Measurements from ENCODE around the gene ADAM15.

The ADAM15 gene

GRCh38 chr1:155050560-155051341 is at the start of gene ADAM15:
Gene ADAM15 (plus strand): TSS chr1:155051316. CDS start chr1:155051387, 71 bp downstream.
- DNase-seq (ENCODE audit: low spot score) = peak; percentile 80

- DNase-seq (ENCODE audit: low spot score) = no peak
Measured at GRCh38 chr1:155001425-155001674, 49.8 kb upstream of the ADAM15 start.

GRCh38 chr1:155001675-155002463 is 49.2 kb upstream of the ADAM15 start:
- DNase-seq (ENCODE audit: low spot score) = peak; percentile 99

GRCh38 chr1:155002464-155003226 is 48.5 kb upstream of the ADAM15 start, which contains the start of gene ZBTB7B:
Gene ZBTB7B (plus strand): TSS chr1:155002802. CDS start chr1:155014661, 11,859 bp downstream.
- DNase-seq (ENCODE audit: low spot score) = no peak

- no peak for DNase-seq (ENCODE audit: low spot score)
Measured at GRCh38 chr1:155003227-155003765, 47.8 kb upstream of the ADAM15 start.

GRCh38 chr1:155003766-155004351 is 47.3 kb upstream of the ADAM15 start:
- DNase-seq (ENCODE audit: low spot score) = no peak

GRCh38 chr1:155004352-155005075 is 46.6 kb upstream of the ADAM15 start:
- no peak for DNase-seq (ENCODE audit: low spot score)

- DNase-seq (ENCODE audit: low spot score) = no peak
Measured at GRCh38 chr1:155005076-155006011, 45.8 kb upstream of the ADAM15 start.

GRCh38 chr1:155006601-155007101 is 44.5 kb upstream of the ADAM15 start:
- peak; percentile 79 for DNase-seq (ENCODE audit: low spot score)

GRCh38 chr1:155007251-155007828 is 43.8 kb upstream of the ADAM15 start:
- DNase-seq (ENCODE audit: low spot score) = no peak

GRCh38 chr1:155008015-155008941 is 42.8 kb upstream of the ADAM15 start:
- peak; percentile 79 for DNase-seq (ENCODE audit: low spot score)

- no peak for DNase-seq (ENCODE audit: low spot score)
Measured at GRCh38 chr1:155009221-155009711, 41.9 kb upstream of the ADAM15 start.

GRCh38 chr1:155009742-155010141 is 41.4 kb upstream of the ADAM15 start:
- DNase-seq (ENCODE audit: low spot score) = no peak

GRCh38 chr1:155010211-155010918 is 40.8 kb upstream of the ADAM15 start:
- peak; percentile 61 for DNase-seq (ENCODE audit: low spot score)

GRCh38 chr1:155011004-155011416 is 40.1 kb upstream of the ADAM15 start:
- no peak for DNase-seq (ENCODE audit: low spot score)

- DNase-seq (ENCODE audit: low spot score) = no peak
Measured at GRCh38 chr1:155011437-155012025, 39.6 kb upstream of the ADAM15 start.

GRCh38 chr1:155012026-155012546 is 39.0 kb upstream of the ADAM15 start:
- DNase-seq (ENCODE audit: low spot score) = peak; percentile 71
